ENCODE results near the gene ADAMTSL1.

Gene ADAMTSL1

DNA sequence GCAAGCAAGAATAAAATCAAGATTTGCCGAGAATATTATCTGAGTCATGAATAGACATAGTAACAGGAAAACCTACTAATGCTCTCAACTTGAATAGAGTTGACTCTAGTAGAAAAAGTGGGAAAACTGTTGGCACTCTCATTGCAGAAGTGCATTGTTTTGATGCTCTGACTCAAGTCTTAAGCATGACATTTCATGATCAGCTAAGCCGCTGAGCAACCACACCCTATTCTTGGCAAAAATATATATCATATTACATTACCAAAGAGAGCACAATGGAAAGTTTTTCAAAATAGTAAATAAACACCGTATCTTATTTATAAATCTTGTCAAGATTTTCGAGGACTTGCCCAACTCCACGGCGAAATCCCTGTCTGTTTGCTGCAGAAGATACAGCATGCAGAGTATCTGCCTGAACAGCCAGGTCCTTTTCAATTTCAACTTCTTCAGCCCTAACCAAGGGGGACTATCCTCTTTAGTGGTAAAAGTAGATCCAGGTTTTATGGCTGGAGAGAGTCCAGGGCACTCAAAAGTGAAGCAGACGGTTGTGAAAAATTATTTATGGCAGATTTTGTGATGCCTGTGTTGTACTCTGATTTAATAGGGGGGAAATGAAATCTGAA is 13.9 kb upstream of the ADAMTSL1 start:
- in situ Hi-C loops (cut with MboI; ENCODE audit: low sequenced_read_pairs), result no loop called here

DNA sequence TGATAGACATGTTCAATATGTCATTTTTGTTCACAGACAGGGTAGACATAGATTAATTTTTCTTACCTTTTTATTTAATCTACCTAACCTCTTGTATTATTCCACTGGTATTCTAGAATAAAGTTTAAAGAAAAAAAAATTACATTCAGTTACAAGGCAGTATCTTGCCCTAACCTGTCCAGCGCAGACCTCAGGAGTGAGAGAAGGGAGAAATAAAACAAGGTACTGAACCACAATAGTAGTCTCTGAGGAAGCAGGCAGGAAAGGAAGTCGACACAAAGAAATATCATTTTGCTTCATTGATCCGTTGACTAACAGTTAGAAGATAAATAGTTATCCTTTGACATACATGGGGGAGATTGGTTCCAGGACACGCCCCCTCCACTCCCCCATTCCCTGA is 12.5 kb upstream of the ADAMTSL1 start:
- in situ Hi-C loops (cut with MboI; ENCODE audit: low sequenced_read_pairs), result no loop called here

DNA sequence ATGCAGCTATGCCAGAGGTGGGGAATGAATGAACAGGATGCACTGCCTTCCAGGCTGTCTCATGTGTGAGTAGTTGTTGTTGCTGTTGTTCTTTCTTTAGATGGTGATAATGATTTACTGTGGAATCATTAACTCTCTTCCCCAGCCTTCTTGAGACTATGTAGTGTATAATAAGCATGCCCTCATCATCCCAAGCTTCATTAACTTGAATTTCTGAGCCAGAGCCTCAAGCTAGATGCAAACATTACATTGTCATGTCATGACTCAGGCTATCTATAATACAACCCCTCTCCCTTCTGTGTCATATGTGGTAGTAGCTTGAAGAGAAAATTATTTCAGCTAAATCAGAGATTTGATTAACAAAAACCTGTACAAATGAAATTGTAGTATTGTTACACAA is 10.0 kb upstream of the ADAMTSL1 start:
- in situ Hi-C loops (cut with MboI; ENCODE audit: low sequenced_read_pairs), result no loop called here

DNA sequence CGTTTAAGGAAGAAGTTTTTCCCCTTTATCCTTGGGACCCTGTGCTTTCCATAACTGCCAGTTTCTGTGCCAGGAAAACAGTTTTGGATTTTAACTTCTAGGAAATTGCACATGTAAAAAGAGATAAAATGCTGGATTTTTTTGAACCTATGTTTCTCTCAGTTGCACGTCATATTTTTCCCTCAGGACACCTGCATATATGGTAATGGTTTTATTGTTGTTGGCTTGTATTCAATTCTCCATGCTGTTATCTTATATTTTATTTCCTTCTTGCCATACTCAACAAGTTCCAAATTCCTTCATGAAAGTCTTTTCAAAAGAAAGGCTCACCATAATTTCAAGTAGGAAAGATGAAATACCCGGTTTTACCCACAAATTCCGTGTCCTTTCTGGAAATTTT is 7.9 kb upstream of the ADAMTSL1 start:
- in situ Hi-C loops (cut with MboI; ENCODE audit: low sequenced_read_pairs), result no loop called here

DNA sequence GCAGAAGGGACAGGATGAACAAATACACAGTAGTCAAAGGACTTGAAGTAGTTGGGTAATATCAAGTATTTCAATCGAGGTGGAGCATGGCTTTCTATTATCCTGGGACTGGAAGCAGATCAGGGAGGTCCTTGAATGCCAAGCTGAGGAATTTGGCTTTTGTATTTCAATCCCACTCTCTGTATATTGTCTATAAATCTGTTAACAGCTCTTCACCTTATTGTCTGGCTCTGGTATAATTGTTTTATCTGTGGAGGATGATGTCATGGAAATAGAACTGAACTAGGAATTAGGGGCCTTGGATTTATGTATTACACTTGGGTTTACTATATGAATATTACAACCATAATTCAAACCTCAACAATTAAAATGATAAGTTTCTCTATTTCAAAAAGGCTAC is 6.3 kb upstream of the ADAMTSL1 start:
- in situ Hi-C loops (cut with MboI; ENCODE audit: low sequenced_read_pairs), result no loop called here

DNA sequence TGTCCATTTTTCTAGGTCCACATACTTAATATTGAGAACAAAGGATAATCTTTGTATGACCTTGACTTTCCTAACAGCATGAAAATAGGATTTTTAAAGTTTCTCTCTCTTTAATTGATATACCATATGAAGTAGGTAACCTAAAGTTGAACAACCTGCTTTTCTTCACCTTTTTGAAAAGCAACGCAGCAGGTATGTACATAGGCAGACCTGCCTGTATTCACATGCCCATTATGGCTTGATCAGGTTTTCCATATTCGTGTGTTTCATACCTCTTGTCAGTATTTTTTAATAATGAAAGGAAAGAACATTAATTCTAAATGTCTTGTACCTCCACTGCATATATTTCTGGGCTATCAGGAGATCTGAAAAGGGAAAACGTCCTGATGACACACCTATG is 1.5 kb upstream of the ADAMTSL1 start:
- in situ Hi-C loops (cut with MboI; ENCODE audit: low sequenced_read_pairs), result no loop called here

DNA sequence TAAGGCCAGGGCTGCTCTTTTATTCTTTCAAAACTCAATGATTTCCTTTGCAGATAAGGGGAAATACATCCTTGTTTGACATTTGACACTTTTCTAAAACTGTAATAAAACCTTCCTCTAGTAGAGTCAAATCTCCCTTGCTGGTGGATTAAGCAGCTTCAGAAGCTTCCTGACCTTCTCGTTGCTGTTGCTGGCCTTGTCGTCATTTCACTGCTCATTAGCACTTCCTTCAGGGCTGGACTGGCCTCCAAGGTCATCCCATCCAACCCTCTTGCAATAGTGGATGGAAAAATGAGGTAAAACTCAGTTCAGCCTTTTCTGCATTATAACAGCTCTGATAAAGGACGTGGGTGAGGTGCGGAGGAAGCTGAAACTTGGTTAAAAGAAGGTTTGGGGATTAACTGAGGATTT is 1.1 kb upstream of the ADAMTSL1 start:
- in situ Hi-C loops (cut with MboI; ENCODE audit: low sequenced_read_pairs), result no loop called here

DNA sequence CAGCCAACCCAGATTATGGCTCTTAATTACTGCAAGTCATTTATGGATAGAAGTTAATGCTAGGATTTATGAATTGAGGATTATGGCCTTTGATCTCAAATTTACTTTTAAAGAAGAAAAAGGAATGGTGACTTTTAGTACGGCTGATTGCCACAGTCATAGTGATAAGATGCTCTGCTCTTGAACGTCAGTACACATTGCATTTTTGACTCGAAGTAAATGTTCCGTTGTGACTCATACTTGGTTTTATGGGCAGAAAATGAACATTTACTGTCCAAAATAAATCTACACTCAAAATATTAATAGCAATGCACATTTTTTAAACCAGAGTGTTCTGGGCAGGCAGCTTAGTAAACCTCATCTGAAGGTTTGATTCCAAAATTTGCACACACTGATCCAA is 830 bp downstream of the ADAMTSL1 start:
- in situ Hi-C loops (cut with MboI; ENCODE audit: low sequenced_read_pairs), result no loop called here

DNA sequence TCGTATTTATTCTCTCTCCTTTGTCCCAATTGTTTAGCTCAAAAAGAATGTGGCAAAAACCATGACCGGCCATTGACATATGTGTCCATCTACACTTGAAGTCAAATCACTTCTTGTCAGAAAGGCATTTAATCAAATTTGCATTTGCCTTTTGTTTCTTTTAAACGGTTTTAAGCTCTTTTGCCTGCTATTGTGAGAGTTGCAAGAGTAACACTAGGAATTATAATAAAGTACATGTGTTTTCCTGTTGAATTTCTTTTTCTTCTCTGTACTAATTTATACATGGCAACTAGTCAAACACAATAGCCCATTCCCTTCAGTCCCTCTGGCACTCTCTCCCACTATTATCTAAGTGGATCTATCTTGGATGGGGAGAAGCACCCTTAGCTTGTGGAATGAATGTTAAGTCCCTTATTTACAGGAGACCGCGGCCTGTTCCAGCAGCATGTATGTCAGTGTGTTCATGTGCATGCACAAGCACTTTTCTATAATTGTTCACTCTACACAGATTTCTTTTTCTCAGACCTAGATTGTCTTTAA is 3.2 kb downstream of the ADAMTSL1 start:
- in situ Hi-C loops (cut with MboI; ENCODE audit: low sequenced_read_pairs), result no loop called here

DNA sequence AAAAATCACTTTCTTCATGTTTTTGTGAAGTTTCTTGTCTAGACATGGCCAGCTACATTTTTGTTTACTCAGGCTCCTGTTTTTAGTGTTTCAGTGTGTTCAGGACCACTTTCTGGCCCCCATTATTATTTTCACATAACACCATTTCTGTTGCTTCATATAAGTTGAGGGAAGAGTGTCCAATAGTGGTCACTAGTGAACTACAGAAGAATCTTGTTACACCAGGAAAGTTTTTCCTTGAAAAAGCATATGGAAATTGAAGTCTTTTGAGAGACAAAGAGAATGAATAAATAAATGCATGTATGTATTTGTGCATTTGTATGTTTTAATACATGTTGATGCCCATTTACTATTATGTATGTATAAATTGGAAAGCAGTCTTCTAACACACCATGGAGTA is 3.8 kb downstream of the ADAMTSL1 start:
- in situ Hi-C loops (cut with MboI; ENCODE audit: low sequenced_read_pairs), result no loop called here

DNA sequence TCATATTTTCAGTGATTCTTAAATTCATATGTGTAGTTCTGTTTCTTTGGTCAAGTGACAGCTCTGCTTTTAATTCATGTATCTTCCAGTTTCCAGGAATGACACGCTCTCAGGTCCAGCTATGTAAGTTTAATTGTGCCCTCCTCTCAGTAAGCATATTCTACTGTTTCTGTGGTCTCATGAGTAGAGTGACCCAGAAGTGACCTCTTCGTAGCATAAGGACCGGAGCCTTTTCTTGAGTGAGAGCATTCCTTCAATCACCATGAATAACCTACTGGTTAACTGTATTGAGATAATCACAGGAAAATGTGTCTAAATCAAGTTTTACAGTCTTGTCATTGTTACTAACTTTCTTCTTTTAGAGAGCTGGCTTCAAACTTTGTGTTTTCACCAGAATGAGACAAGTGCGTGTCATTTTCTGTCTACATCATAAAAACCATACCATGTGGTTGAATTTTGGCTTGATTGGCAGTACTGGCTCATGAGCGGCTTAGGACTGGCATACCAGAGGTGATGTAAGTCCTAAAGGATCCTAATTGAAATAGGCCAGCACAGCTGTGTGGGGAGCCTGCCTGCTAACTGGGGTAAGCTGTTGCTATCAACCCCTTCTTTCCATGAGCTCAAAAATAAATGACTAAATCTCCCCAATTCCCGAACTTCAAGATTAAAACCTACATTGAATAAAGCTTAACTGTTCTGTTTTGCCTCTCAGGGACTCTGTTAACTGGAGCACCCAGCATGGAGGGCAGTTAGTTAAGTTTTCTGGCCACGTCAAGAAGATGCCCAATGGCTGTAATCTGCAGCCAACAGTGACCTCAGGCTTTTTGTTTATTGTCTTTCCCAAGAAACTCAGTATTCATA is 4.8 kb downstream of the ADAMTSL1 start:
- in situ Hi-C loops (cut with MboI; ENCODE audit: low sequenced_read_pairs), result no loop called here

DNA sequence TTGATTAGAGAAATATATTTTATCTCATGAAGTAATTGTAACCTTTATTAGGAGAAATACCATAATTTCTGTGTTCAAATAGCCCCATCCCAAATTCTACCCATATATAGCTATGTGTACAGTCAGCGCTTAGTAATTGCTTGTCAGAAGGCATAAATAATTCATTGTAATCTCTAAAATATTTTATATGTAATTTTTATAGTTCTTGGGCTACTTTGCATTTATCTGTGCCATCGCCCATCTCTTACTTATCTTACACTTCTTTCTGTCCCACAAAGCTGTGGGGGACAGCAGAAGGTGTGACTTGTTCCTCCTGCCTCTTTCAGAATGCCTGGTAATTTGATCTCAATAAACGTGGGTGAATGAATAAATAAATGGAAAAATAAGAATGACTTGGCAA is 5.5 kb downstream of the ADAMTSL1 start:
- in situ Hi-C loops (cut with MboI; ENCODE audit: low sequenced_read_pairs), result no loop called here

DNA sequence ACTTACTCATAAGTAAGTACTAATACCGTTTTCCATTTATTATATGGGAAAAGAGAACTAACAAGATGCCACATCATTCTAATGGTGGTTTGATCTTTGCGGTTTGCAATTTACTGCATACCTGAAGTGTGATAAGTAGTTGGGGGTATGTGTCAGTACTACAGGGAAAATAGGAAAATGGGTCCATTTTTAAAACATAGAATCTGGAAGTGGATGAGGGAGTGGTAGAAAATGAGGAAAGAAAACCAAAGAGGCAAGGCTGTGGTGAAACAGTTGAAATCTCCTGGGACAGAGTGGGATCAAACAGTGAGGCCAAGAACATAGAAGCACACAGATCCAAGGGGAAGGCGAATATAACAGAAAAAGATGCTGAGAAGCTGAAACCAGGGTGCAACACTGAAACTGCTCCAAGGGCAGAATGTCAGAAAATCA is 6.7 kb downstream of the ADAMTSL1 start:
- in situ Hi-C loops (cut with MboI; ENCODE audit: low sequenced_read_pairs), result no loop called here

DNA sequence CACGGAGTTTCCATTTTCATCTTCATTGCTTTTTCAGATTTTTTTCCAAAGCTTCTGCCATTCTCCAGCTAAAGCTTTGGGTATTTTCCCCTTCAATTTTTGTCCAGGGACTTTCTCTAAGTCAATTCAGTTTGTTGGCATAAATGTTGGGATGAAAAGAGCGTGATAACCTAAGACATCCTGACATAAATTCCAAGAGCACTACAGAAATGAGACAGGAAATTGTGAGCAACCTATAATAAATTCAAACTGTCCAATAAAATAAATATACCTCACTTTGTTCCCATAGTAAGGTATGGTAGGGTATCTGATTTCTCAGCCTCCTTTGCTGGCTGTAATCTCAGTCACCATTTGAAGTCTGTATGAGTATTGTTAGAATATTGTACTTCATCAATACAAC is 8.4 kb downstream of the ADAMTSL1 start:
- in situ Hi-C loops (cut with MboI; ENCODE audit: low sequenced_read_pairs), result no loop called here

DNA sequence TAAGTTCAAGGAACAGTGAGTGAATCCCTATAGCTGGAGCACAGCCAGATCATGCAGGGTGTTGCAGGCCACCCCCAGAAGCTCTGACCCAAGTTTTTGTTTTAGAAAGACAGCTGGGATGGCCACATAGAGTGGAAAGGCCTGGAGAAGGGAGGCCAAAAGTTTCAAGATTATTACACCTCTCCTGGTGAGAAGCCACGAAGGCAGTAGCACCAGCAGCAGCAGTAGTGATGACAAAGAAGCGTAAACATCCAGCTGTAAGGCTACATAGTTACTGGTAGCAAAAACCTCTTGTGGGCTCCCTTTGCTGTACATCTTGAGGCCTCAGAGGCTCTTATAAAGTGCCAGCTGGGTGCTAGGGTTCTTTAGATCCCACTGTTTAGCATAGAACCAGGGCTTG is 11.8 kb downstream of the ADAMTSL1 start:
- in situ Hi-C loops (cut with MboI; ENCODE audit: low sequenced_read_pairs), result no loop called here

DNA sequence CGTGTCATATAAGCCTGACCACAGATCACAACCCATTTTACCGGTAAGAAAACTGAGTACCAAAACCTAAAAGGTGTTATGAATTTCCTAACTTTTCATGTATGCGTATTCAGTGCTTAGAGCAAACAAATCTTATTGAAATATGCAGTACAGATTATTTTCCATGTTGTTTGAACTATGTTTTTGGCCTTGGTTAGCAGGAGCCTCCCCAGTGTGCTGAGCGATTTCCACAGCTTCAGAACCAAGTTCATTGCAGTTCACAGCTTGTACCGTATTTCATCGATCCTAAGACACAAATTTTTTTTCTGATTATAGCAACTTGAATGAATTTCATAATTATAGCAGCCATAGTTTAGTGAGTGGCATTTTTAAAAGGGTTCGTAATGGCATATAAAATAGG is 13.7 kb downstream of the ADAMTSL1 start:
- in situ Hi-C loops (cut with MboI; ENCODE audit: low sequenced_read_pairs), result no loop called here

DNA sequence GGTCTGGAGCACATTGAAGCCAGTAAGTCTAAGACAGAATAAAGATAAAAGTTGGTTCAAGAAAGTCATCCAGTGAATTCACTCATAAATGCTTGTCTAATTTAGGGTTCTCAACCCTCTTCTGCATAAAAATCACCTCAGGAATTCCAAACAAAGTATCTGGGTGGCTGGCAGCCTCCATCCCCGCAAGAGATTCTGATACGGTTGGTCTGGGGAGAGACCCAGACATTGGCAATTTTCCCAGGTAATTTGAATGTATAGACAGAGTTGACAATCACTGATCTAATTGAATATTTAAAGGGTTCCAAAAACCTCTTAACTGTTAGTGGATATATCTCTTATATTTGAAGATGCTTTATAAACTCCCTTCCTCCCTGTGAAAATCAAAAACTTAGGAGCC is 14.9 kb downstream of the ADAMTSL1 start:
- in situ Hi-C loops (cut with MboI; ENCODE audit: low sequenced_read_pairs), result no loop called here

DNA sequence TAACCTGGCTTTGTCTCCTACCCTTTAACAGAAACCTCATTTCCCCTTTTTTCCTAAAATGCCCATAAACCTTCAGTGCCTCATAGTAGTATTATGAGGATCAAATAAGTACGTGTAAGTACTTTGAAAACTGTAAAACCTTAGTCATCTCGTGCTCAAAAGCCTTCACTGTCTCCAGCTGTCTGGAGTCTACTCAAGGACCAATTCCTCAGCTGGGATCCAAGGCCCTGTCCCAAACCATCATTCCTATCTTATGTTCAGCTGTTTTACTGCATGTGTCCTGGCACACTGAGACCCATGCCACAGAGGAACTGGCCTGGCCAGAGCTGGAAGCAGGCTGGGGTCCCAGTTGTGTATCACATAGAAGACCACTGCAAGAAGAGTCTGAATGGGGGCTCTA is 15.9 kb downstream of the ADAMTSL1 start:
- in situ Hi-C loops (cut with MboI; ENCODE audit: low sequenced_read_pairs), result no loop called here

DNA sequence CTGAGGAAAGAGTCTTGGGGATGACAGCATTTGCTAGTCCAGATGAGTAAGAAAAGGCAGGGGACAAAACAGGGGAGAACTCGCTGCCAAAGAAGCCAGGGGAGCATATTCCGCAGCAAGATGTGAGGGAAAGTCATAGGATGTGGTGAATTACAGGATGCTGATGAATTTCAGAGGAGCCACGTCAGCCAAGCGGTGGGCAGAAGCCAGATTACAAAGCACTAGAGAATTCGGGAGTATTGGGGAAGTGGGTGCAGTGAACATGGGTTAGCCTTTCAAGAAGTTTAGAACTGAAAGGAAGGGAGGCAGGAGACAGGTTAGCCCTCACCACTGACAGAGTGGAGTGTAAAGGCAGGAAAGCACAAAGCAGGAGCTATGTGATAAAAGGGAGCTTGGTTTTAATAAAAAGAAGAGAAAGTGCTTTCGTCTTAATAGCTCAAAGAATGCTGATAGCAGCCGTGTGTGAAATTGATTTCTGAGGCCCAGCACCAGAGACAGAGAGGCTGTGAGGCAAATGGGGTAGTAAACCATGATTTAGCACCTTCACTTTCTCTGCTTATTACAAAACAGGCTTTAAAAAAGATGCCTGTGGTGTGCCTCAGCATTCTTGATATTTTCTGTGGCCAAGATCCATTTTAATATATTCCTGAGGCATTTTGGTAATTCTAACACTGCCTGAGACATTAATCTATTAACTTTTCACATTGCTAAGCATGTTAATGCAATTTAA is 16.9 kb downstream of the ADAMTSL1 start:
- in situ Hi-C loops (cut with MboI; ENCODE audit: low sequenced_read_pairs), result no loop called here

DNA sequence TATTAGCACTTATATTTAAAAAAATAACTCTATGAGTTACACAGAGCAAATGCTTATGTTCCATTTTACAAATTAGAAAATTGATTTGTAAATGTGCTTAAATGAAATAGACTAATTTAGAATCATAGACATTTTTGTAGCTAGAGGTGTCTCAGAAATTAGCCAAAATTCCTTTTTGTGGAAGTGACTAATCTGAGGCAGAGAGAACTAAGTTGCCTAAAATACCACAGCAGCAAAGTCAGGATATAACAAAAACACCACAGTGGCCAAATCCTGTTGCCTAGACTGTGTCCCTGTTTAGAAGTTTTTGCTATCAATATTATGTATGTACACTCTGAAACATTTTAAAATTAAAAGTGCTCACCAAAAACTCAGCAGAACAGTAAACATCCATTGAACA is 18.7 kb downstream of the ADAMTSL1 start:
- in situ Hi-C loops (cut with MboI; ENCODE audit: low sequenced_read_pairs), result no loop called here

DNA sequence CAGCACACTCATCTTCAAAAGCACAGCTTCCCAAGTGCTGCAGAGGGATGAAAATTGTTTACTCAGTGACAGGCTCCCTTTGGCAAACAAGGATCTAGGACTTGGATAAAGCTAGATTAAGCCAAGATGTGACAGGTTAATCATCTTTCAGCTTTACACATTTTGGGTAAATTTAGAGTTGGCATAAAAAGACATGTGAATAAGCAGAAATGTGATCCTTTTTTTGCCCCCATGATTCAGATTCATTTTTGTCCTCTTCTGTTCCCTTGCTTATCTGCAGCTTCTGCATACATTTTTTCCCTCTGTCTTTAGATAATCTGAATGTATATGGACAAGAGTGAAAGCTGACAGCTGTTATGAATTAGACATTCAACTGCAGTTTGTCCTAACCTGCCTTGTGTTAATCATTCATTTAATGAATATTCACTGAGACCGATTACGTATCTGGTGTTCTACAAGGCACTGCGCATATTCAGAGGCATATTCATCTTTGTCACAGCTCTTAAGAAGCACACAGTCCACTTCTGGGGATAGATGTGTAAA is 19.6 kb downstream of the ADAMTSL1 start:
- in situ Hi-C loops (cut with MboI; ENCODE audit: low sequenced_read_pairs), result no loop called here

Measured in HL-60/S4 treated with retinoic acid at 250 ng/mL for 4 days and 3 days (cell line).